GM12878 (cell line): ENCODE measurements around the gene HAO1. TPM values are rescaled to one million over a fixed set of nuclear protein-coding genes. Genes with fewer than 3 reads are reported as not detected.

ENCODE experiments used
- ATAC-seq: fragments of 200-7000 bp; cut with Tn5 transposase; 3 replicates; pipeline ENCODE4 v1.9.1; 2020; ENCODE audit warnings: mild to moderate bottlenecking, moderate library complexity
- BruUV-seq: library from RNA; stranded (reverse); fragments of 400-500 nt; replicated peaks from 2 replicates; lab custom pipeline; 2021; lab: Mats Ljungman, UMichigan
- CTCF ChIA-PET: fragments of 300-600 bp; sonication (Branson Sonifier 250); formaldehyde crosslinking; extraction: SDS; loops from one replicate; lab custom pipeline; 2021; ENCODE audit warnings: inconsistent platforms; lab: Yijun Ruan, JAX
- POLR2A ChIA-PET: fragments of 350-600 bp; formaldehyde crosslinking; extraction: SDS; loops from one replicate; lab custom pipeline; 2021; ENCODE audit warnings: inconsistent platforms; lab: Charles Lee
- RAD21 ChIA-PET: fragments of 300-600 bp; sonication (Branson Sonifier 250); formaldehyde crosslinking; loops from one replicate; lab custom pipeline; 2023; ENCODE audit warnings: antibody characterized with exemption; ENCODE audit not compliant: unreplicated experiment; lab: Charles Lee
- SMC1A ChIA-PET: fragments of 300-600 bp; sonication (Branson Sonifier 250); formaldehyde crosslinking; loops from one replicate; lab custom pipeline; 2023; ENCODE audit not compliant: unreplicated experiment, uncharacterized antibody; lab: Charles Lee
- DNase-seq: peaks from one replicate; pipeline ENCODE4 v3.0.0-alpha.2; 2011; ENCODE audit warnings: low read depth, low spot score
- FAIRE-seq: peaks from 3 replicates; lab custom pipeline; 2011; peaks lifted over from hg19 to GRCh38; lab: Jason Lieb, UNC
- H2AFZ ChIP-seq: 2 replicates; pipeline ENCODE4 v1.6.0; 2011; ENCODE audit warnings: low read depth, low read length, control low read depth; ENCODE audit not compliant: control insufficient read depth
- H3K27ac ChIP-seq: 2 replicates; pipeline ENCODE4 v1.5.1; 2011; ENCODE audit warnings: control low read depth; ENCODE audit not compliant: control insufficient read depth, insufficient read depth
- H3K27me3 ChIP-seq, 2 experiments: replicated peaks in 1 of 2; 2 replicates each; pipeline versions ENCODE4 v1.6.0 to v1.6.1; 2011; ENCODE audit warnings: low read length in 1 of 2; ENCODE audit not compliant: control insufficient read depth in 2 of 2, insufficient read depth in 2 of 2
- H3K36me3 ChIP-seq, 2 experiments: 2 replicates each; pipeline ENCODE4 v1.5.1; 2011; ENCODE audit warnings: low read length in 1 of 2; ENCODE audit not compliant: control insufficient read depth in 2 of 2, insufficient read depth in 2 of 2
- H3K4me1 ChIP-seq: 2 replicates; pipeline ENCODE4 v1.6.1; 2011; ENCODE audit warnings: mild to moderate bottlenecking, low read length, moderate library complexity, mixed read lengths; ENCODE audit not compliant: control insufficient read depth, insufficient read depth
- H3K4me2 ChIP-seq: 2 replicates; pipeline ENCODE4 v1.6.0; 2011; ENCODE audit warnings: control low read depth; ENCODE audit not compliant: control insufficient read depth, insufficient read depth
- H3K4me3 ChIP-seq: fragments of 200-600 bp; sonication (generic); 2 replicates; pipeline ENCODE4 v1.5.1; 2016
- H3K79me2 ChIP-seq: 2 replicates; pipeline ENCODE4 v1.6.0; 2011; ENCODE audit warnings: low read length; ENCODE audit not compliant: control insufficient read depth, insufficient read depth
- H3K9ac ChIP-seq: 2 replicates; pipeline ENCODE4 v1.8.0; 2011; ENCODE audit warnings: low read length, control low read depth, mixed read lengths; ENCODE audit not compliant: control insufficient read depth, insufficient read depth
- H3K9me3 ChIP-seq: replicated peaks from 3 replicates; pipeline ENCODE4 v1.5.1; 2011; ENCODE audit warnings: mild to moderate bottlenecking, low read length; ENCODE audit not compliant: control insufficient read depth, insufficient read depth
- H4K20me1 ChIP-seq: 2 replicates; pipeline ENCODE4 v1.6.0; 2011; ENCODE audit not compliant: control insufficient read depth, insufficient read depth
- HCFC1 ChIP-seq: fragments of 150-350 bp; IDR thresholded peaks from 2 replicates; pipeline ENCODE4 v1.6.1; 2014; ENCODE audit warnings: low read length
- HDAC2 ChIP-seq: fragments of 200-600 bp; sonication (generic); IDR thresholded peaks from 2 replicates; pipeline ENCODE4 v1.6.1; 2017
- IKZF1 ChIP-seq: fragments of 450-650 bp; conservative IDR thresholded peaks from 2 replicates; pipeline ENCODE4 v1.6.1; 2017; ENCODE audit warnings: antibody characterized with exemption, mild to moderate bottlenecking
- PBX3 ChIP-seq: IDR thresholded peaks from 2 replicates; pipeline ENCODE4 v1.6.1; 2011; ENCODE audit warnings: mild to moderate bottlenecking, low read depth, low read length, moderate library complexity; ENCODE audit not compliant: insufficient replicate concordance
- REST ChIP-seq: IDR thresholded peaks from 2 replicates; pipeline ENCODE4 v1.6.1; 2012; ENCODE audit warnings: mild to moderate bottlenecking, low read depth, low read length
- ZNF592 ChIP-seq: fragments of 450-650 bp; IDR thresholded peaks from 2 replicates; pipeline ENCODE4 v1.6.1; 2017; ENCODE audit warnings: mild to moderate bottlenecking, moderate library complexity
- WGBS: methylation state at CpG from one replicate; pipeline ENCODE4 v1.1.6; 2016; ENCODE audit warnings: low lambda C conversion rate; ENCODE audit not compliant: insufficient replicate concordance, insufficient coverage; ENCODE audit errors: missing lambda C conversion rate; 5-methylcytosine and 5-hydroxymethylcytosine counted together
- in situ Hi-C: fragments of 300-500 bp; cut with MboI; formaldehyde crosslinking; loops from 9 replicates; pipeline ENCODE4 v1.14.3; 2018; ENCODE audit warnings: mixed read lengths
- intact Hi-C: fragments of 100-400 bp; cut with micrococcal nuclease; formaldehyde crosslinking; loops from one replicate; pipeline ENCODE4 v1.14.2; 2022; ENCODE audit not compliant: unreplicated experiment
- polyA plus RNA-seq, 11 experiments: library from polyadenylated mRNA; depleted of rRNA in 4 of 11; unstranded in 6 of 11; stranded (reverse) in 5 of 11; fragments of >200 nt; fragmentation: Nextera tagmentation in 4 of 11; fragmentation: Illumina TruSeq in 1 of 11; extraction: Ambion mirVana in 4 of 11; extraction: Trizol in 1 of 11; gene quantifications; 1 replicate in 1 of 11; 2 replicates in 10 of 11; pipeline versions ENCODE4 v1.2.1 to v1.2.3, GENCODE V29; 2011 to 2016; ENCODE audit warnings: inconsistent platforms in 2 of 11, missing spikeins in 2 of 11, low read depth in 1 of 11
- total RNA-seq, 4 experiments: library from RNA; depleted of rRNA in 3 of 4; stranded (reverse); fragments of >200 nt in 3 of 4; fragmentation: Illumina TruSeq in 1 of 4; extraction: Trizol in 1 of 4; gene quantifications; 2 replicates each; pipeline versions ENCODE4 v1.2.1 to v1.2.3, GENCODE V29; 2013 to 2021

The HAO1 gene
- total and polyA plus RNA-seq, 10 of the 15 experiments (the other 5 are each of a cell fraction or from before 2014, with no cell fraction given) = 0.03 to 0.29 (median 0.05) TPM; not detected in 7

- WGBS = 68% methylated on average over 3 of the region's 3 CpGs
- Histone ChIP-seq H3K9ac (no peak overlapping the region), H4K20me1 (no peaks in the 10 kb centered on the region), H3K27me3 (no peaks in the 10 kb centered on the region), H3K36me3 (no peaks in the 10 kb centered on the region), H3K79me2 (no peaks in the 10 kb centered on the region), H3K4me3 (no peak overlapping the region), H3K4me2 (no peak overlapping the region), H3K27ac (no peak overlapping the region), H3K4me1 (no peaks in the 10 kb centered on the region), H2AFZ (no peak overlapping the region), H3K9me3 (no peaks in the 10 kb centered on the region)
- SMC1A ChIA-PET = no interaction called here
- DNase-seq (no peak), FAIRE-seq (no peak), ATAC-seq (no peak)
- in situ Hi-C loops (no loop called here), intact Hi-C loops (no loop called here)
- RAD21 ChIA-PET = no interaction called here
- CTCF ChIA-PET = no interaction called here
- POLR2A ChIA-PET = no interaction called here
- TF ChIP-seq REST = no peak
- no peak for TF ChIP-seq IKZF1
- TF ChIP-seq HDAC2 = no peak
- TF ChIP-seq HCFC1 = no peak
- no TSS peak for BruUV-seq
These were observed 50.5 kb downstream of the HAO1 start for GRCh38 chr20:7889736-7890135.

- no peak overlapping the region for H2AFZ ChIP-seq
- DNase-seq (no peak), ATAC-seq (no peak), FAIRE-seq (no peak)
- ChIA-PET RAD21 (no interaction called here), CTCF (no interaction called here), SMC1A (interaction anchor here (0.6 kb wide), 1 partner anchor 8 kb away, joined by 3 read pairs; no protein-coding TSS in a partner anchor), POLR2A (no interaction called here)
- H3K4me1 ChIP-seq = no peaks in the 10 kb centered on the region
- no TSS peak for BruUV-seq
- H3K9me3 ChIP-seq = no peaks in the 10 kb centered on the region
- no peak overlapping the region for H3K4me3 ChIP-seq
- no peak overlapping the region for H3K4me2 ChIP-seq
- intact Hi-C loops (no loop called here), in situ Hi-C loops (no loop called here)
- no peak overlapping the region for H3K9ac ChIP-seq
- no peaks in the 10 kb centered on the region for H3K36me3 ChIP-seq
- 42% methylated on average over 1 of the region's 1 CpG for WGBS
- no peak overlapping the region for H3K27ac ChIP-seq
- no peaks in the 10 kb centered on the region for H4K20me1 ChIP-seq
- no peaks in the 10 kb centered on the region for H3K79me2 ChIP-seq
- H3K27me3 ChIP-seq = no peaks in the 10 kb centered on the region
- no peak for TF ChIP-seq PBX3
- no peak for TF ChIP-seq ZNF592
These were observed 56.5 kb downstream of the HAO1 start for GRCh38 chr20:7883741-7884140.
